Measurements from ENCODE around the gene COLEC12.

Gene COLEC12

DNA sequence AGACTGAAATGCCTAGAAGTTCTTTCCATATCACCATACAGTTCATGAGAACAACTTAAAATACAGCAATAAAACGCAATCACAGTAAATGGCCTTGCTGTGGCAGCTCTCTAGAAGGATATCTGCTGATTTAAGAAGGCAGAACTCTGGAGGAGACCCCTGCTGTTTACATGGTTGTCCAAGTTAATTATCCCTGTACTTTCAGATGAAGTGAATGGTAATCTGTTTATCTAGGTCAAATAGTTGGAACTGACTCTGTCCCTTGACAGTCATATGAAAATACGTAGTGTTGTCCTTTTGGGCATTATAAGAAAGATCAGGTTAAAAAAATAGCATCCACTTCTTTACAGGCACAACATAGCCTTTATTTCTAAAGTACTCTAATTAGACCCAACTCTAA lies 115.6 kb downstream of the COLEC12 start:
- no peak for DNase-seq (ENCODE audit: low read depth)

- no peak for DNase-seq (ENCODE audit: low read depth)
These were observed 117.4 kb downstream of the COLEC12 start for GRCh38 chr18:383135-383534.

GRCh38 chr18:382423-382984 lies 118.0 kb downstream of the COLEC12 start:
- no peak for DNase-seq (ENCODE audit: low read depth)

DNA sequence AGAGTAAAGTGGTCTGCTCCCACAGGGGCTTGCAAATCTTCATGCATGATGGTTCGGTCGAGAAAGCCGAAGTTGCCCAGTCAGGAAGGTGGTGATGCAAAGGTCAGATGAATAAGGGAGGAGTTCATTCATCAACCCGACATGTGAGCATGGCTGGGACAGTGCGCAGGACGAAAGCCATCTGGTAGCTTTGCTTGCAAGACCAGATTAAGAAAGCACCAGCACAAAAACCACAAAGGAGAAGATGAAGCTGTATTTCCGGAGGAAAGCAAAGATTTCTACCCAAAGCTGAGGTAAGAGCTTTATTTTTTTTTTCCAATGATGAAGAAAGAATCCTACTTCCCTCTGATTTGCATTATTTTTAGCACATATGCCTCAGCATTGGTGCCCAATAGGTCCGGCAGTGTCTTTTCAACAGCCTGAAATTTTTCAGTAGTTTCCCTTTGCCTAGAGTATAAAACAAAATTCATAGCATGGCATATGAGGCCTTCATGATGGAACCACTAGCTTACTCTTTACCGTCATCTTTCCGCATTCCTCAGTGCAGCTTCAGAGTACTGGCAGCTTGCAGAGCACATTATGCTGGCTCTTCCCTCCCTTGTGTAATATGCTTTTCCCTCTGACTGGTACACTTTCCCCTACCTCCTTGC lies 120.7 kb downstream of the COLEC12 start:
- no peak for DNase-seq (ENCODE audit: low read depth)

DNA sequence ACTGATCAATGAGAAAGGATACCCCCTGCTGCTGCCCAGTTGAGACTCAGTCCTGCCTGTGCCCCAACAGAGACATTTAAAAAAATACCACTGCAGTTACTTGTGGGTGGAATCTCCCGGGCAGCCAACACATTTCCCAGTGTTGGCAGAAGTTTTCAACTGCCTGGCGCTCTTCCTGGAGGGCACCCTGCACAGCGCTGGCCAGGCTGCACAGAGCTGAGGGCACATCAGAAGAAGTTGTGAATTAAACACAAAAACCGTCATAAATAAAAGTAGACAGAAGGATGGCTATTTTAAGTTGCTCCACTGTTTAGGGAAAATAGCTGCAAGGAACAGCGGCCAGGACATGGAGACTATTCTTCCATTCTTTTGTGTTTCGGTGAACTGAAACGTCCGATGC lies 122.4 kb downstream of the COLEC12 start:
- no peak for DNase-seq (ENCODE audit: low read depth)

- DNase-seq (ENCODE audit: low read depth): no peak
These were observed 123.4 kb downstream of the COLEC12 start for GRCh38 chr18:377088-377487.

- no peak for DNase-seq (ENCODE audit: low read depth)
These were observed 124.2 kb downstream of the COLEC12 start for GRCh38 chr18:376311-376710.

- DNase-seq (ENCODE audit: low read depth): no peak
These were observed 125.8 kb downstream of the COLEC12 start for GRCh38 chr18:374721-375168.

DNA sequence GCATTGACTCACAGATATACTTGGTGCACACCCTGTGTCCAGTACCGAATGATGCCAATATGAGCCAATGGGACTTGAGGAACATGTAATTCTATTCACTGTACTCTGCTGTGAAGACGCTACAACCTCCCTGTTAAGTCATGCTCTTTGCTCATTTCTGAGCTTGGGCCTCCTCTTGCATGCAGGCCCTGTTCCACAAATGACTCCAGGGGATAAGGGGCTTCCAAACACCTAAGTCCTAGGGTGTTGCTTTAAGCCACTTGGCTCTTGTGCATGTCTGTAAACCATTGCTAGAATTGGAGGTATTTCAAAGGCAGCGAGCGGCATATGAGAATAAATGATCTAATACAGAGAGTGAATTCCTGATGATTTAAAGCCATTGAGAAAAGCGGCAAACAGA lies 126.7 kb downstream of the COLEC12 start:
- no peak for DNase-seq (ENCODE audit: low read depth)

DNA sequence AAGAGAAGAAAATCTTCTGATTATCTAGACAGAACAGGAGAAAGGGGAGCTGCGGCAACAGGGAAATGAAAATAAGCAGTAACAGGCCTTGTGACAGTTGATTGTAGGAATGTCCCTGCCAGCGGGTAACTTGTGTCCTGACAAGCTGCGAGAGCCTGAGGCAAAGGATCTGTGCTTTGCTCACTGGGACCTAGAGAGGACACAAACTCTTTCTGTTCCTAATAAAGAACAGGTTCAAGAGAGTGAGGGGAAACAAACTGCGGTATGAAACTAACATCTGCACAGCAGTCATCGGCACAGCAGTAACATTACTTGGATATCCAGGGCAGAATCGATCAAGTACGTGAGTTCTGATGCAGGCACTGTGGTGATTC lies 128.9 kb downstream of the COLEC12 start:
- DNase-seq (ENCODE audit: low read depth): no peak

DNA sequence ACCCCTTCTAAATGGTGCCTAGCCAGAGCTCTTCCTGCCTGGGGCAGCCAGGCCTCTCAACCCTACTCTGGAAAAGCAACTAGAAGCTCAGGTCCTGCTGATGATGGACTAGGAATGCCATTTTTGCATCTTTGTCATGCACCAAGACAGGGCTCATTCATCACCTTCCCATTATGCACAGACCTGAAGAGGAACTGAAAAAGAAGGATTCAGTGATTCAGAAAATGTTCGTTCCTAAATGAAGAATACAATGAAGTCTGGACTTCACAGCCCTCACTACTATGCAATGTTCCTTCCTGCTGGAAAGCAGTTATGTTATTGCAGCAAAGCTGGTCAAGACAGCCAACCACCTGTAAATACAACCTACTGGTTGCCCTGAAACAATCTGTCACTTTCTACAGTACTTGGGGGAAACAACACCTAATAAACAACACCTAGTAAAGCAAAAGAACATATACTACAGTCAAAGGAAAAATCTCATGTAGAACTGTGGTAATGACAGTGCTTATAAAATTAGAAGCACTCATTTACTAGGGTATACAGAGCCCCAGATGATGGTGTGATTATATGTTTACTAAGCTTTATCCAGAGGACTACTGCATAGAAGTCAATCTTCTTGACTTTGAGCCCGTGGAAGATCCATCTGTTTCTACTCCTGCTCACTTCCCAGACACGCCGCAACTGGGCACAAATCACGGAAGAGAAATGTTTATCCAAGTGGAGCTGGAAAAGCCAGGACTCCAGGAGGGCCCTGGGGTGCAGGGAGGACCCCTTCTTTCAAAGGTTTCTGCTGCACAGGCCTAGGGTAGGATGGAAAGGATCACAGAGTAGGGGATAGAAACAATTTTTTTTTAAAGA lies 129.5 kb downstream of the COLEC12 start:
- no peak for DNase-seq (ENCODE audit: low read depth)

DNA sequence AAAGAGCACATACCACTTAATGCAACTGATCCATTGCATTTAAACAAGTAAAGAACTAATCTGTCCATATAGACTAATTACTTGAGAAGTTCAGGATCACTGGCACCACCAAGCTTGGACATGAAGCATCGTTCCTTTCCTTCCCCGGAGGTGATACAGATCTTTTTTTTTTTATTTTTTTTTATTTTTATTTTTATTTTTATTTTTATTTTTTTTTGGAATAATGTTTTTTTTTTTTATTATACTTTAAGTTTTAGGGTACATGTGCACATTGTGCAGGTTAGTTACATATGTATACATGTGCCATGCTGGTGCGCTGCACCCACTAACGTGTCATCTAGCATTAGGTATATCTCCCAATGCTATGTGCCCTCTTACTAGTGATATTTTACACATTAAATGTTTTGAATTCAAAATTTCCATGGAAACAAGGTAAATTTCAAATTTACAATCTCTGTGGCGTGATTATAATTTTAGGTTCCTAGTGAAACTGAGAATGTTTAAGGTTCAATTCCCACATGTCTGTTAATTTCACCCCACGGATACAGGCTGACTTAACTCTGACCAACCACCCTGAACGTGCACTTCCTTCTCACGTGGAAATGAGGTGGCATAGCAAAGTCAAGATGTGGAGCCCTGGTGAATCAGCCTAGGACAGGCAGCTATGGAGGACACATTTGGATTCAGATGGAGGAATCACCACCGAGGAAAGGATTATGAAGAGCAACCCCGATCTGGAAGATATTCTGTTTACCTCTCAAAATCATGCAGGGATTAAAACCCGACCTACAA lies 131.1 kb downstream of the COLEC12 start:
- DNase-seq (ENCODE audit: low read depth): no peak

DNA sequence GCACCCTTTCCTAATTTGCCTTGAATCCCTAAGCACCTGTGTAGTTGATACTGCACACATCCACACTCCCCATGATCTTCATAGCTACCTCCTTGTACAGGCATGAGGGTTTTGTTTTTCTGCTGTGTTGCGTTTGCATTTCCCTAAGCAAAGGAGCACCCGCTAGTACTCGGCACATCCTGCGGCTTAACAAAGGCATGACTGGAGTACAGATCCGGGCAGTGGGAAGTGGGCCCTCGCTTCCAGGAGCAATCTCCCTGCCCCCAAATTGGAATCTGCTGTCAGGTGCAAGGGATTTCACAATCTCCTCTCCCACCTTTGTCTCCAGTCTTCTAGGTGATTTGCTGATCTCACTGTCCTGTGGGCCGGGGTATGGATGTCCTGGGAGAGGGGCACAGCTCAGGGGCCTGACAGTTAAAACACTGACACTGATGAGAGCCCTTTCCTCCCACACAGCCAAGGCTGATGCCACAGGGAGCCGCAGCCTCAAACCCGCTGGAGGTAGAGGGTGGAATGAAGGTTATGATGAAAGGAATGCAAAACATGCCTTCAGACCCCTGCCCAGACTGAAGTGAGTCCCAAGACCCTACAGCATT lies 133.9 kb downstream of the COLEC12 start:
- no peak for DNase-seq (ENCODE audit: low read depth)

DNA sequence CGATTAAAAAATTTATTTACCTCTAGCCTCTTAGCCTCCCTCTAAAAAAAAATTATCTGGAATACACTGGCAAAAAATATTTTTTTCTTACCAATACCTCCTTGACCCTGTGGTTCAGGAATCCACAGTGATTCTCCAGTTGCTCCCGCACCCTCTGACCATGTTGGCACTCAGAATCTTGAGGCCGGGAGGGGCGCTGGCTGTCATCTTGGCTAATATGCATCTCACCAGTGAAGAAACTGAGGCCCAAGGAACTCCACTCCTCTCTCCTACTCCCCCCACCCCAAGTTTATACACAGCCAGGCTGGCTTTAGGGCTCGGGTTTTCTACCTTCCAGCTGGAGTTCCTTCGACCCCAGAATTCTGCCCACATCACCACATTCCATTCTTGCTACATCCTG lies 134.8 kb downstream of the COLEC12 start:
- no peak for DNase-seq (ENCODE audit: low read depth)

DNA sequence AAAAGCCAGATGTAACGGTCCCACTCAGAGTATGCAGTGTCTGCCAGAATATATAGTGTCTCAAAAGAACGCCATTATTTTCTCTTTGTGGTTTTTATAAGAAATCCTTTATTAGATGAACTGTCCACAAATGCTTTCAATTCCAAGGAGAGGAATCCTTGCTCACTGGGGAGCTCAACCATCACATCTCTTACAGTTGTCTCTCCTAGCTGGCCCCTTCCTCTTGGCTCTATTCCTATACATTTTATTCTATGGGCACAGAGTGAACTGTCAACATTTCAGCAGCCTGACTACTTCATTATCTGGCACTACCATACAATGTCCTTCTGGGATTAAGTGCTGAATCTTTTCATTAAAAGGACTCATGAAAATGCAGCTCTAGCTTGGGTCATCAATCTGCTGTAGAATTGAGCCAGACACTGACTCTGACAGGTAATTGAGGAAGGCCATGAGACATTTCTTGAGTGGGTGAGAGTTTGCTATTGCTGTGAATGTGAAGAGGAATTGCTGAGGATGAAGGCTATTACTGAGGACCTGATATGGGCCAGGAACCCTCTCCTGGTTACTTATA lies 136.2 kb downstream of the COLEC12 start:
- no peak for DNase-seq (ENCODE audit: low read depth)

DNA sequence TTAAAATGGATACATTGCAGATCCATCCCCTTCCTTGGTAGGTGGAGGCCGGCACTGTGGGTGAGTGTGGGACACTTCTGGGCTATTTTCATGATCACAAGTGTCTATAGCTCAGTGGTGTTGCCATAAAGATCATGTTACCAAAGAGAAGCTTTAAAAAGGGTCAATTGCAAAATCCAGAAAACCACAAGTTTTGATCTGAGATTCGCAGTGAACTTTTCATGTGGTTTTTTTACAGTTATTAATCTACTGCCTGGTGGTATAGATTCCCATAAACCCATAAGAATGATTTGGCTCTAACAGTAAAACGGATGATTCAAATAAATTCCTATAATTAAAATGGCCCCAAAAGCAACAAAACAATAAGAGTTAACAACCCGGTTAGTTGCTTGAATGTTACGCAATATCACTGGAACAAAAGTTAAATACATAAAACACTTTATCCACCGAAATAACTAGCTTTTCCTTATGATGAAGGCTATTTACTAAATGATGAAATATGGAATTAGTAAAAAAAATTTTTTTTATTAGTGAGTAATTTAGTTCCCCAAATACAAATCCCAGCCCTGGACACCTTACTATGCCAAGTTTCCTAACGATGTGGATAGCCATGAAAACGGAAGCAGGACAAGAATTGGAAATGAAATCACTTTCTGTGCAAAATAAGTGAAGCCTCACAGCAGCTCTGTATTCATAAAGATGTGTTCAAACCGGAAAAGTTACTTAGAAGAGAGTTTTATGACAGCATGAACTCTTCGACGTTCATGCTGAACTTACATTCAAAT lies 137.0 kb downstream of the COLEC12 start:
- peak; percentile 84 for DNase-seq (ENCODE audit: low read depth)

- no peak for DNase-seq (ENCODE audit: low read depth)
These were observed 137.9 kb downstream of the COLEC12 start for GRCh38 chr18:362311-363290.

- DNase-seq (ENCODE audit: low read depth): peak; percentile 99
These were observed 138.6 kb downstream of the COLEC12 start for GRCh38 chr18:361941-362310.

GRCh38 chr18:361100-361732 lies 139.3 kb downstream of the COLEC12 start:
- no peak for DNase-seq (ENCODE audit: low read depth)
